Transverse colon (tissue), 4 donors: ENCODE results near the gene NR0B2. TPM values are rescaled to one million over a fixed set of nuclear protein-coding genes. Genes with fewer than 3 reads are reported as not detected.
A peak's percentile ranks its signal among the peaks of the same experiment; 100 is the strongest.
"Not testable (repeated sequence)": the region's sequence is repeated elsewhere in the genome, so short reads cannot be mapped to it uniquely, and the experiment has no call there.

Experiments used
- DNase-seq: peaks from one replicate; pipeline ENCODE4 v3.0.0-alpha.2; 2019
- H3K27ac ChIP-seq, 4 donors: fragments of 200-600 bp; sonication (generic); 2 replicates each; pipeline ENCODE4 v1.5.1; 2016 to 2018; ENCODE audit warnings: inconsistent platforms in 4 of 4
- H3K27me3 ChIP-seq: fragments of 200-600 bp; sonication (generic); 2 replicates; pipeline ENCODE4 v1.5.1; 2017; ENCODE audit warnings: inconsistent platforms
- H3K36me3 ChIP-seq, 4 donors: fragments of 200-600 bp; sonication (generic); 2 replicates each; pipeline ENCODE4 v1.5.1; 2017 to 2019; ENCODE audit warnings: inconsistent platforms in 4 of 4
- H3K4me1 ChIP-seq, 4 donors: fragments of 200-600 bp; sonication (generic); 2 replicates each; pipeline ENCODE4 v1.5.1; 2017 to 2020; ENCODE audit warnings: inconsistent platforms in 4 of 4
- H3K4me3 ChIP-seq, 4 donors: fragments of 200-600 bp; sonication (generic); 1 replicate in 1 of 4; 2 replicates in 3 of 4; pipeline versions ENCODE4 v1.5.1 to v1.6.1; 2017 to 2019; ENCODE audit warnings: inconsistent platforms in 4 of 4
- H3K9me3 ChIP-seq, 2 donors: fragments of 200-600 bp; sonication (generic); 2 replicates each; pipeline ENCODE4 v1.5.1; 2017 to 2019; ENCODE audit warnings: inconsistent platforms in 2 of 2
- CTCF ChIP-seq, 5 experiments: fragments of 200-600 bp in 3 of 5; fragments of 450-650 bp in 2 of 5; sonication (generic) in 3 of 5; IDR thresholded peaks; 1 replicate in 2 of 5; 2 replicates in 3 of 5; pipeline ENCODE4 v1.5.1; 2016 to 2017; ENCODE audit warnings: antibody characterized with exemption in 5 of 5, inconsistent platforms in 3 of 5, mild to moderate bottlenecking in 2 of 5, moderate library complexity in 1 of 5
- EP300 ChIP-seq: sonication (generic); formaldehyde crosslinking; IDR thresholded peaks from one replicate; pipeline ENCODE4 v1.6.1; 2017; ENCODE audit warnings: antibody characterized with exemption, low read depth
- POLR2A ChIP-seq: fragments of 450-650 bp; IDR thresholded peaks from one replicate; pipeline ENCODE4 v1.6.1; 2016; ENCODE audit warnings: antibody characterized with exemption, mild to moderate bottlenecking, moderate library complexity
- POLR2AphosphoS5 ChIP-seq, 3 donors: sonication (generic); formaldehyde crosslinking; IDR thresholded peaks; one replicate each; pipeline ENCODE4 v1.6.1; 2016; ENCODE audit warnings: antibody characterized with exemption in 3 of 3
- WGBS, 2 donors: methylation state at CpG; one replicate each; pipeline ENCODE4 v1.1.5; 2018; ENCODE audit warnings: low coverage in 1 of 2; 5-methylcytosine and 5-hydroxymethylcytosine counted together
- in situ Hi-C, 4 donors: fragments of 200-750 bp; cut with MboI; loops; one replicate each; pipeline versions ENCODE4 v1.15.0 to v1.15.1; 2017; ENCODE audit warnings: low sequenced_read_pairs in 3 of 4, low pct_ligation_motif_present in 1 of 4, low pct_unique_long_range_greater_than_20kb in 1 of 4
- intact Hi-C: fragments of 100-400 bp; cut with DNase I; formaldehyde crosslinking; loops from one replicate; pipeline ENCODE4 v1.15.1; 2023; ENCODE audit warnings: low total_unique reads
- total RNA-seq, 4 donors: library from RNA; depleted of rRNA; stranded (reverse); fragments of >200 nt; gene quantifications; one replicate each; pipeline ENCODE4 v1.1.0, GENCODE V29; 2016

NR0B2 gene
- total RNA-seq, 4 donors from 2014 or later = 0.95 to 2.7 TPM; not detected in 2

- WGBS, 2 donors = 93% methylated on average over 4 of the region's 4 CpGs; no CpG with 5 or more reads in 1 of the 2 donors
- Histone ChIP-seq H3K4me3 (no peak overlapping the region), H3K36me3 (peaks cover 0 to 38% (median 17%) of the 10 kb centered on the region in 4 donors), H3K27me3 (no peaks in the 10 kb centered on the region), H3K9me3 (no peaks in the 10 kb centered on the region), H3K4me1 (peaks cover 0 to 20% (median 6%) of the 10 kb centered on the region in 4 donors), H3K27ac (peak overlapping the region; percentile 63 to 74 (median 65))
- in situ Hi-C loops (loop anchor here in 1 of 4 donors (25.0 kb wide), 1 partner anchor 292 kb away; no protein-coding TSS in a partner anchor), intact Hi-C loops (loop anchor here (10.0 kb wide), 1 partner anchor 275 kb away; no protein-coding TSS in a partner anchor)
- TF ChIP-seq POLR2AphosphoS5 (IDR thresholded peaks at IDR 0.05) (no peak), POLR2A (no peak)
- no peak for DNase-seq
Observed at GRCh38 chr1:26879793-26880192, 34.0 kb downstream of the NR0B2 start.

DNA sequence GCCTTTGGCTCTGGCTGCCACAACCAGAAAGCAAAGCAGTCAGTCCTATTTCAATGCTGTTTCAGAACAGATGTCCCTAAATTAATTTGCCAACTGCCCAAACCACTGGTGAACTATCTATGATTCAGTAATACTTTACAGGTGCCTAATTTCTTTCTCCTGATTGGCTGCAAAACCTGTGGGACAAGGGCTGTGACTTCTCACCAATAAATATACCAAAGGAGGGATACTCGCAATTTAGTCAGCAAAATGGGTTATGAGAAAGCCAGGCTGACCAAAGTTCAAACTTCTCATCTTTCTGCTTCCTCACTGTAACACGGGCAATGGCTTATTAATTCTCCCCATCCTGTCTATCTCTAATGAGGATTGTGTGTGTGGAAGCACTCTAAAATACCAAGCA, 36.4 kb downstream of the NR0B2 start:
- Histone ChIP-seq H3K4me3 (no peak overlapping the region), H3K36me3 (peaks cover 0 to 13% (median 2%) of the 10 kb centered on the region in 4 donors), H3K9me3 (no peaks in the 10 kb centered on the region), H3K27ac (peak overlapping the region in 2 of 4 donors; percentile 43 to 65), H3K27me3 (no peaks in the 10 kb centered on the region), H3K4me1 (peaks cover 0 to 20% (median 6%) of the 10 kb centered on the region in 4 donors)
- intact Hi-C loops = loop anchor here (10.0 kb wide), 1 partner anchor 273 kb away; no protein-coding TSS in a partner anchor
- in situ Hi-C loops = loop anchor here in 1 of 4 donors (25.0 kb wide), 1 partner anchor 290 kb away; no protein-coding TSS in a partner anchor
- no peak for TF ChIP-seq CTCF (IDR thresholded peaks at IDR 0.05)
- DNase-seq = no peak
- WGBS, 2 donors = 55 to 61% methylated on average over 2 of the region's 2 CpGs

GRCh38 chr1:26874896-26875295, 38.9 kb downstream of the NR0B2 start:
- DNase-seq = no peak
- TF ChIP-seq EP300 = no peak
- TF ChIP-seq POLR2AphosphoS5 (IDR thresholded peaks at IDR 0.05) = no peak
- no peak for TF ChIP-seq CTCF (IDR thresholded peaks at IDR 0.05)
- WGBS, 2 donors = 82 to 100% methylated on average over 2 to 4 of the region's 4 CpGs
- Histone ChIP-seq H3K4me3 (no peak overlapping the region), H3K27me3 (no peaks in the 10 kb centered on the region), H3K4me1 (peaks cover 0 to 20% (median 6%) of the 10 kb centered on the region in 4 donors), H3K36me3 (peaks cover 0 to 4% (median 0%) of the 10 kb centered on the region in 4 donors), H3K9me3 (no peaks in the 10 kb centered on the region), H3K27ac (no peak overlapping the region)
- intact Hi-C loops (loop anchor here (2.0 to 10.0 kb wide), 2 partner anchors 20 to 270 kb away; no protein-coding TSS in a partner anchor), in situ Hi-C loops (loop anchor here in 1 of 4 donors (25.0 kb wide), 1 partner anchor 288 kb away; no protein-coding TSS in a partner anchor)

DNA sequence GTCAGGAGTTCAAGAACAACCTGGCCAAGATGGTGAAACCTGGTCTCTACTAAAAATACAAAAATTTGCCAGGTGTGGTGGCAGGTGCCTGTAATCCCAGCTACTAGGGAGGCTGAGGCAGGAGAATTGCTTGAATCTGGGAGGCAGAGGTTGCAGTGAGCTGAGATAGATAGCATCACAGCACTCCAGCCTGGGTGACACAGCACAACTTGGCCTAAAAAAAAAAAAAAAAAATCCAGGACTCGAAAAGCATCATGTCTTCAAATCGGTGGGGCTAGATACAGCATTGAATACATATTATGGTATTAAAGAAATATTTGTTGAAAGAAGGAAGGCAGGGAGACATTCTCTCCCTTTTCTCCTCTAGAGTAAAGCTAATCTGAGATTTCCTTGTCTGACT, 40.7 kb downstream of the NR0B2 start:
- H3K27me3 ChIP-seq, H3K27ac ChIP-seq, H3K9me3 ChIP-seq, H3K4me3 ChIP-seq, H3K36me3 ChIP-seq, DNase-seq, H3K4me1 ChIP-seq, in situ Hi-C loops: not testable (repeated sequence)
- 68 to 78% methylated on average over 2 of the region's 2 CpGs for WGBS, 2 donors
- intact Hi-C loops = loop anchor here (10.0 kb wide), 1 partner anchor 268 kb away; no protein-coding TSS in a partner anchor

GRCh38 chr1:26864610-26865480, 48.9 kb downstream of the NR0B2 start:
- Histone ChIP-seq H3K36me3 (no peaks in the 10 kb centered on the region), H3K27me3 (no peaks in the 10 kb centered on the region), H3K4me3 (peak overlapping the region; percentile 50 to 76 (median 54)), H3K4me1 (peaks cover 4 to 36% (median 17%) of the 10 kb centered on the region in 4 donors), H3K27ac (peak overlapping the region; percentile 95 to 98 (median 97)), H3K9me3 (no peaks in the 10 kb centered on the region)
- 0% methylated on average over 3 to 37 of the region's 75 CpGs for WGBS, 2 donors
- TF ChIP-seq EP300 = no peak
- peak in 2 of 5 experiments; percentile 7 to 10 for TF ChIP-seq CTCF (IDR thresholded peaks at IDR 0.05)
- peak; percentile 91 to 95 (median 94) for TF ChIP-seq POLR2AphosphoS5 (IDR thresholded peaks at IDR 0.05)
- peak; percentile 92 for TF ChIP-seq POLR2A
- peak; percentile 98 for DNase-seq
- intact Hi-C loops (loop anchor here (5.0 to 10.0 kb wide), 2 partner anchors 140 to 1033 kb away; no protein-coding TSS in a partner anchor), in situ Hi-C loops (loop anchor here in 1 of 4 donors (5.0 kb wide), 1 partner anchor 53 kb away; no protein-coding TSS in a partner anchor)
